IPS-18a (cell line): ENCODE measurements around the gene KIFC3.
"Not testable (repeated sequence)": the region's sequence is repeated elsewhere in the genome, so short reads cannot be mapped to it uniquely, and the experiment has no call there.

Source experiments
- H3K27ac ChIP-seq: one replicate; pipeline ENCODE4 v1.5.1; 2013; ENCODE audit warnings: low read length
- H3K27me3 ChIP-seq: one replicate; pipeline ENCODE4 v1.6.1; 2013; ENCODE audit warnings: mild to moderate bottlenecking, low read length; ENCODE audit not compliant: control insufficient read depth, insufficient read depth
- H3K36me3 ChIP-seq: one replicate; pipeline ENCODE4 v1.6.1; 2013; ENCODE audit warnings: low read depth, low read length; ENCODE audit not compliant: control insufficient read depth
- H3K4me1 ChIP-seq: one replicate; pipeline ENCODE4 v1.6.1; 2013; ENCODE audit warnings: low read depth, low read length; ENCODE audit not compliant: control insufficient read depth
- H3K4me3 ChIP-seq: one replicate; pipeline ENCODE4 v1.5.1; 2013; ENCODE audit warnings: low read length
- H3K9ac ChIP-seq: one replicate; pipeline ENCODE4 v1.6.1; 2013; ENCODE audit warnings: mild to moderate bottlenecking, low read length, moderate library complexity
- H3K9me3 ChIP-seq: one replicate; pipeline ENCODE4 v1.6.1; 2013; ENCODE audit warnings: low read depth, low read length; ENCODE audit not compliant: control insufficient read depth

The KIFC3 gene

DNA sequence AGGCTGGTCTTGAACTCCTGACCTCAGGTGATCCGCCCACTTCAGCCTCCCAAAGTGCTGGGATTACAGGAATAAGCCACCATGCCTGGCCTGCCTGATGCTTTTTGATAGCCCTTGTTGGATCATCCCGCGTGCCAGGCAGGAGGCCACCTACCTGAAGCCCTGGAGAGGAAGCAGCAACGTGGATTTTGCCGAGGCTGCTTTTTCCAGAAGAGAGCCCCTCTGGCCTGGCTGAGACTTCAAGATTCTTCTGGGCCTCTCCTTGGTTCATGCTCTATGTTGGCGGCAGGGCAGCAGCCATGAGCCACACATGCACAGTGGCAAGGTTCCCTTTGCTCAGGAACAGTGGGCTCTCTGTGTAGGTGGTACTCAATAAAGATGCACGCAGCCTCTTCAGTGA lies 55.2 kb downstream of the KIFC3 start:
- Histone ChIP-seq H3K9ac (no peak overlapping the region), H3K27ac (no peak overlapping the region), H3K4me1 (no peaks in the 10 kb centered on the region), H3K9me3 (no peaks in the 10 kb centered on the region), H3K4me3 (no peak overlapping the region), H3K36me3 (peaks cover 15% of the 10 kb centered on the region), H3K27me3 (no peaks in the 10 kb centered on the region)

DNA sequence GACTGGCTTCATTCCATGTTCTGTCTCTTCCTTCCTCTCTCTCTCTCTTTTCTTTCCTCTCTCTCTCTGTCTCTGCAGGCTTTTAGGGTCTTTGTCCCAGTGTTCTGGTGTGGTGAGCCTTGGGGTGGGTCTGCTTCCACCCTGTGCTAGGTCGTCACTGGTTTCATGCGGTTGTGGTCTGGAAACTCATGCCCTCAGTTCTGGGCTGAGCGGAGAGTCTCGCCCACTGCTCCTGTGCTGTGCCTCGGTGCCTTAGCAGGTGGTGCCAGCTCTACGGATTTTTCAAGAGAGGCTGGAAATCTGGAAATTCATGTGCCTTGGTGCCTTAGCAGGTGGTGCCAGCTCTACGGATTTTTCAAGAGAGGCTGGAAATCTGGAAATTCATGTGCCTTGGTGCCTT lies 56.0 kb downstream of the KIFC3 start:
- H3K4me1 ChIP-seq, H3K9me3 ChIP-seq, H3K4me3 ChIP-seq, H3K9ac ChIP-seq, H3K27ac ChIP-seq, H3K36me3 ChIP-seq, H3K27me3 ChIP-seq: not testable (repeated sequence)

DNA sequence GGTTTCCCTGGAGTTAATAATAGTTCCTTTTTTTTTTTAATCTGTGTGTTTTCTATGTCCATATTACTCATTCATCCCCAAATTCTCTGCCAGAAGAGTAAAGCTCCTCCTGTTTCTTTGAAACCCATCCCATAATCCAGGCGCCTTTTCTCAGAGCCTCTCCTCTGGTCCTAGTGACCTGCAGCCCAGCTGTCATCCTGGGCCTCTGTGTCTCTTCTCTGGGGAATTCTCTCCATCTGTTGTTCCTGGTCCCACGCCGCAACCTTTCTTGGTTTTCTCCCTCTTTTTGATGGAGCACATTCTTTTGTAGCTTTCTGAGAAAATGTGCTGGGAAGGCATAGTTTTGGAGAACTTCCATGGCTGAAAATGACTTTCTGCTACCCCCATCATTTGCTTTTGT lies 56.5 kb downstream of the KIFC3 start:
- peaks cover 4% of the 10 kb centered on the region for H3K36me3 ChIP-seq
- H3K27ac ChIP-seq: no peak overlapping the region
- H3K9me3 ChIP-seq: no peaks in the 10 kb centered on the region
- H3K9ac ChIP-seq: no peak overlapping the region
- H3K27me3 ChIP-seq: no peaks in the 10 kb centered on the region
- H3K4me1 ChIP-seq: no peaks in the 10 kb centered on the region
- H3K4me3 ChIP-seq: no peak overlapping the region

DNA sequence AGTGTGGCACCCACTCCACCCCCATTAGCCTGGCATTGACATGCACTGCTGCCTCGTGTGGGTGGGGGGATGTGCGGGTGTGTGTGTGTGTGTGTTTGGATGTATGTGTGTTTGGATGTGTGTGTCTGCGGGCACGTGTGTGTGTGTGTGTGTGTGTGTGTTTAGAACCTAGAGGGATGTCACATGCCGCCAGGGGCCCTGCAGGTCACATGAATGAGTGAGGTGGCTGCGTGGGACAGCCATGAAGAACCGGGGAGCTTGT lies 57.7 kb downstream of the KIFC3 start:
- H3K9ac ChIP-seq: no peak overlapping the region
- H3K4me3 ChIP-seq: no peak overlapping the region
- no peaks in the 10 kb centered on the region for H3K4me1 ChIP-seq
- H3K27ac ChIP-seq: no peak overlapping the region
- H3K27me3 ChIP-seq: no peaks in the 10 kb centered on the region
- H3K9me3 ChIP-seq: no peaks in the 10 kb centered on the region
- H3K36me3 ChIP-seq: peaks cover 4% of the 10 kb centered on the region

DNA sequence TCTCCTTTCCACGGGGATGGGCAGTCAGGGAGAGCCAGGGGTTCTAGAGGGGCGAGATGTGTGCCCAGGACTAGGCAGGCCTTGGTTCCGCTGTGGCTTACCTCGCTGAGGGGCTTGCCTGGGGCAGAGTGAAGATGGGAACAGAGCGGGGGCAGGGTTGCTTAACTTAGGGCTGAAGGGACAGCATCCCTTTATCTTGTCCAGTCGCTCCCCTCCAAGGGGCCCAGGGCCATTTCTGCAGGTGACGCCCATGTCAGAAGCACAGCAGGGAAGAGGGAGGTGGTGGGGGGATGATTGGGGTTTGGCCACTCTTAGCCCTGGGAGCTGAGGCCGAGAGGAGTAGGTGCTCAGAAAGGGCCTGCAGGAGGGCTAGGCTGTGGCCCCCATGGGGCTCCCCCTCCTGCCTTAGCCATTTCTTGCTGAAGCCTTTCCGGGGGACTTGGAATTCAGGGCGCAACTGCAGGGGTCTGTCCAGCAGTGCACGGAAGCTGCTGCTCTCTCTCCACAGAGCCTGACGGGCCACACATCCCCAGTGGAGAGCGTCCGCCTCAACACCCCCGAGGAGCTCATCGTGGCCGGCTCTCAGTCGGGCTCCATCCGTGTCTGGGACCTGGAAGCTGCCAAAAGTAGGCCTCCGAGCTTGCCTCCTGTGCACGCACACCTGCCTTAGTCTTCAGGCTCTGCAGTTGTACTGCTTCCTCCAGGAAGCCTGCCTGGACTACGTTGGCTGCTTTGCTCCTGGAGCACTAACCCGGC lies 58.2 kb downstream of the KIFC3 start:
- no peaks in the 10 kb centered on the region for H3K9me3 ChIP-seq
- no peaks in the 10 kb centered on the region for H3K27me3 ChIP-seq
- no peak overlapping the region for H3K4me3 ChIP-seq
- no peaks in the 10 kb centered on the region for H3K4me1 ChIP-seq
- peaks cover 4% of the 10 kb centered on the region for H3K36me3 ChIP-seq
- no peak overlapping the region for H3K27ac ChIP-seq
- no peak overlapping the region for H3K9ac ChIP-seq

DNA sequence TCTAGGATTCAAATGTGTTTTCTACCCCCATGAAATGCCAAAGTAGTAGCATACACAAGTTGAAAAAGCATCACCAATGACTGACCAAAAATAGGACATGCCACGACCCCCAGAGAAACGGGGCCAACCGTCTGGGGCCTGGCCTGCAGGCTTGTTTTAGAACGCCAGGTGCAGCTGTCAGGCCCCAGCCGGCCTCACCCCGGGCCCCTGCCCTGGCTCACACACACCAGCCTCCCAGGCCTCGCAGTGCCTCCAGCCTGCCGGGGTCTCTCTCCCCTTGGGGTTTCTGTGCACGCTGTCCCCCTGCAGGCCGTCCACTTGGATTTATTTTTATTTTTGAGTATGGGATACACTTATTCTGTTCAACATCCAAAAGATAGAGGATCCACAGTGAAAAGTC lies 58.8 kb downstream of the KIFC3 start:
- H3K27me3 ChIP-seq: no peaks in the 10 kb centered on the region
- peaks cover 4% of the 10 kb centered on the region for H3K36me3 ChIP-seq
- H3K27ac ChIP-seq: no peak overlapping the region
- H3K9ac ChIP-seq: no peak overlapping the region
- H3K9me3 ChIP-seq: no peaks in the 10 kb centered on the region
- no peaks in the 10 kb centered on the region for H3K4me1 ChIP-seq
- H3K4me3 ChIP-seq: no peak overlapping the region

DNA sequence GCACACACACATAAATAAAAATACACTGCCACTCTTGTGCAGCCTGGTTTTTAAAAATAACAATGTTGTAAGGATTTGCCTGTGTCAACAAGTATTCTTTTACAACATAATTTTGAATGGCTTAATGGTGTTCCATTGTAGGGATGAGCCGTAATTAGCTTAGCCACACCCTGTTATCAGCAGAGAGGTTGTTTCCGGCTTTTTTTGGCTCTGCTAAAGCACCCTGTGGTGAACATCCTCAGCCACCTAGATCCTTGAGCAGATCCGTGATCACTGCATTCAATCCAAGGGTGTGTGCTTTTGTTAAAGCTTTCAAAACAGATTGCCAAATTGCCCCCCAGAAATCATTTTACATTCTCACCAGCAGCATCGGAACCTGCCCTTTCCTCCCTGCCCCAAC lies 59.7 kb downstream of the KIFC3 start:
- Histone ChIP-seq H3K4me1 (no peaks in the 10 kb centered on the region), H3K27ac (no peak overlapping the region), H3K36me3 (peaks cover 4% of the 10 kb centered on the region), H3K4me3 (no peak overlapping the region), H3K9ac (no peak overlapping the region), H3K9me3 (no peaks in the 10 kb centered on the region), H3K27me3 (no peaks in the 10 kb centered on the region)

DNA sequence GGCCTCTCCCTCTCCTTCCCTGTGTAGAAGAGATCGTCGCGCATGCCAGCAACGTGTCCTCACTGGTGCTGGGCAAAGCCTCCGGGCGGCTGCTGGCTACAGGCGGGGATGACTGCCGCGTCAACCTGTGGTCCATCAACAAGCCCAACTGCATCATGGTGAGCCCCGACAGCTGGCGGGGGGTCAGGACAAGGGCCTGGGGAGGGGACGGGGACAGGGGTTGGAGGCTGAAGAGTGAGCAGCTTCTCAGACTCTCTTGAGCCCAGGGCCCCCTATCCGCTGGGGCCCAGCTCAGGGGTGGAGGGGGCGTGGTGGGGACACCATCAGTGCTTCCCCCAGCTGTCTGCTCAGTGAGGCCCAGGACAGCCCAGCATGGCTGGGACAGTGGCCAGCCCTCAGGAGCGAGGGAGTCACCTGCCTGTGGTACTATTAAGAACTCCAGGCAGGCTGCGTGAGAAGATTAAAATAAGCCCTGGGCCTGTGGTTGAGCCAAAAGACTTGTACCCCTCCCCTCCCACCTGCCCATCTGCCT lies 60.6 kb downstream of the KIFC3 start:
- Histone ChIP-seq H3K4me3 (no peak overlapping the region), H3K4me1 (peaks cover 2% of the 10 kb centered on the region), H3K36me3 (peaks cover 4% of the 10 kb centered on the region), H3K27me3 (no peaks in the 10 kb centered on the region), H3K9me3 (no peaks in the 10 kb centered on the region), H3K27ac (no peak overlapping the region), H3K9ac (no peak overlapping the region)

DNA sequence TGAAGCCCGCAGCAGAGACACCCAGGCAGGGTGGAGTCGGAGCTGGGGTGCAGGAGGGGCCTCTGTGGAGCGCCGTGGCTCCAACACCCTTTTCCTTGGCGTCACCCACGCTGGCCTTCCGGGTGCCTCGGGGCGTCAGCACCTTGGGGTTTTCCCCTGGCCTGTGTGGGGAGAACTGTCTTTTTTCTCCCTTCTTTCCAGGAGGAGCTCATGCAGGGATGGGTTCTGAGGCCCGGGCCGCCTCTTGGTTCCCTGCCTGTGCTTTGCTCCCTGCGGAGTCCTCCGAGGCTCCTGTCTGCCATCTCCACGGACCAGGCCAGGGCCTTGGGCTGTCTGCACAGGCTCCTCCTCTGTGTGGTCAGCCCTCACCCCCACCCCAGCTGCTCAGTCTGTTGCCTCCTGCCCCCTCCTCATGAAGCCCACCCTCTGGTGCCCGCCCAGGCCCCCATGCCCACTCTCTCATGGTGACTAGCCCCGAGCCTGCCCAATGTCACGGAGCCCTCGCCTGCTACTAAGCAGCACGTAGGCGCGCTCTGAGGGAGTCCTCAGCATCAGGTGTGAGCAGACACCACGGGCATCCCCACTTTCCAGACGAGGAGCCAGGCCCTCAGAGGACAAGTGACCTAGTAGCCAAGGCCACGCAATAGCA lies 61.7 kb downstream of the KIFC3 start:
- H3K9ac ChIP-seq: no peak overlapping the region
- no peak overlapping the region for H3K27ac ChIP-seq

DNA sequence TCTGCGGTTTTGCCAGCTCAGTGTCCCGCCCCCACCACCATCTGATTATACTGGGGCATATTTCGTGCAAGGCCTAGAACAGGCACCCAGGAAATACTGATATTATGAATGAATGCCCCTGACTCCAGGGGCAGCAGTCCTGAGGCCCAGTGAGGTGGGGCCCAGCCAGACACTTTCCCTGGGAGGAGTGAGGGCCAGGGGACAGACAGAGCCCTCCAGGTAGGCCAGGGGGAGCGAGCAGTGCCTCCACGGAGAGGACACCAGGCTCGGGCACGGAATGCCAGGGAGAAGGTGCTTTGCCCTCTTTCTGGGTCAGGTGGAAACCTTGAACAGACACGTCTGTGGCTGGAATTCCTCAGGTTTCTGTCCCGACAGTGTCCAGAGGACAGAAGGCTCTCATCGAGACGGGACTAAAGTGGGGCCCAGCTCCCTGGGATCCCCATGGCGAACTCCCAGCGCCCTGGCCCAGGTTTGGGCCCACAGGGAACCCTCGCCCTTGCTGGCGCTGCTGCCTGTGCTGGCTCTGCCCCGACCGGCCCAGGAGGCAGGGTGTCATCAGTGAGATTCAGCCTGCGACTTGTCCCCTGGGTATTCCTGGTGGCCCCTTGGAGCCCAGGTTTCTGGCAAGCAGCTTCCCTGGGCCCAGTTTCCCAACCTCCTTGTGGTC lies 62.4 kb downstream of the KIFC3 start:
- Histone ChIP-seq H3K4me3 (no peak overlapping the region), H3K36me3 (peaks cover 4% of the 10 kb centered on the region), H3K9ac (no peak overlapping the region), H3K9me3 (no peaks in the 10 kb centered on the region), H3K27me3 (no peaks in the 10 kb centered on the region), H3K27ac (no peak overlapping the region), H3K4me1 (peaks cover 7% of the 10 kb centered on the region)

More for the DNA sequence above, 61.7 kb downstream of the KIFC3 start:
- Histone ChIP-seq H3K4me1 (peaks cover 7% of the 10 kb centered on the region), H3K9me3 (no peaks in the 10 kb centered on the region), H3K27me3 (no peaks in the 10 kb centered on the region), H3K36me3 (peaks cover 4% of the 10 kb centered on the region), H3K4me3 (no peak overlapping the region)

DNA sequence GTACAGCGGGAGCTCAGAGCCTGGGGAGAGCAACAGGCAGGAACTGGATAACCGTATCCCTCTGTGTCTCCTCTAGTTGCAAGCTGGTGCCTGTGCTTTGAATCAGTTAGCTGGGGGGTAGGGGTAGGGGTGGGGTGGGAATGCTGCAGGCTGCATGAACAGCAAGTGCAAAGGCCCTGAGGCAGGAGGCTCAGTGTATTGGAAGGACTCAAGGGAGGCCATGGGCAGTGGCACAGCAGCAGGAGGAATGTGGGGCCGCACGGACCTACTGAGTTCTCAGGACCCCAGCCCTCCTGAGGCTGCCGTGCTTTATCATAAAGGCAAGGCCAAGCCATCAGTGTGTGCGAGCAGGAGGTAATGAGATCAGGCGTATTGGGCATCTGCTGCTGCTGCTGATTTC lies 63.4 kb downstream of the KIFC3 start:
- no peaks in the 10 kb centered on the region for H3K27me3 ChIP-seq
- H3K27ac ChIP-seq: no peak overlapping the region
- H3K36me3 ChIP-seq: peaks cover 4% of the 10 kb centered on the region
- no peaks in the 10 kb centered on the region for H3K9me3 ChIP-seq
- H3K4me1 ChIP-seq: peaks cover 7% of the 10 kb centered on the region
- no peak overlapping the region for H3K9ac ChIP-seq
- H3K4me3 ChIP-seq: no peak overlapping the region
